IMR-90 (cell line): ENCODE data around the gene PPM1M. TPM values are rescaled to one million over a fixed set of nuclear protein-coding genes. Genes with fewer than 3 reads are reported as not detected.

Source experiments
- ATAC-seq: fragments of 200-7000 bp; cut with Tn5 transposase; 2 replicates; pipeline ENCODE4 v1.9.1; 2020; ENCODE audit warnings: low read depth, mild to moderate bottlenecking, moderate library complexity
- BruUV-seq: library from RNA; stranded (reverse); fragments of 400-500 nt; replicated peaks from 2 replicates; lab custom pipeline; 2021; lab: Mats Ljungman, UMichigan
- CTCF ChIA-PET: fragments of 300-600 bp; formaldehyde crosslinking; extraction: SDS; loops from one replicate; lab custom pipeline; 2021; ENCODE audit warnings: antibody characterized with exemption; lab: Yijun Ruan, JAX
- POLR2A ChIA-PET: fragments of 300-600 bp; sonication (Branson Sonifier 250); formaldehyde crosslinking; loops from one replicate; lab custom pipeline; 2022; ENCODE audit warnings: antibody characterized with exemption; ENCODE audit not compliant: unreplicated experiment; lab: Charles Lee
- DNase-seq: peaks from one replicate; pipeline ENCODE4 v3.0.0; 2013
- H2AFZ ChIP-seq: replicated peaks from 2 replicates; pipeline ENCODE3; 2013; ENCODE audit warnings: low read length, mild to moderate bottlenecking; ENCODE audit not compliant: poor library complexity
- H2AK5ac ChIP-seq: 2 replicates; pipeline ENCODE4 v1.6.1; 2013; ENCODE audit warnings: low read depth, low read length, inconsistent platforms
- H2AK9ac ChIP-seq: replicated peaks from 2 replicates; pipeline ENCODE3; 2013; ENCODE audit warnings: mild to moderate bottlenecking, low read depth, low read length, moderate library complexity; ENCODE audit not compliant: poor library complexity
- H2BK120ac ChIP-seq: 2 replicates; pipeline ENCODE4 v1.6.1; 2013; ENCODE audit warnings: low read depth, low read length, inconsistent platforms
- H2BK15ac ChIP-seq: 3 replicates; pipeline ENCODE4 v1.6.1; 2013; ENCODE audit warnings: low read depth, low read length, inconsistent platforms
- H2BK20ac ChIP-seq: 2 replicates; pipeline ENCODE4 v1.6.1; 2013; ENCODE audit warnings: low read depth, mild to moderate bottlenecking, inconsistent platforms, low read length, moderate library complexity
- H2BK5ac ChIP-seq: 2 replicates; pipeline ENCODE4 v1.6.1; 2013; ENCODE audit warnings: mild to moderate bottlenecking, low read depth, low read length, inconsistent platforms; ENCODE audit not compliant: poor library complexity, severe bottlenecking
- H3K14ac ChIP-seq: replicated peaks from 2 replicates; pipeline ENCODE4 v1.6.1; 2013; ENCODE audit warnings: low read depth, low read length, inconsistent platforms
- H3K18ac ChIP-seq: 2 replicates; pipeline ENCODE4 v1.6.1; 2013; ENCODE audit warnings: low read depth, low read length, control low read depth
- H3K23ac ChIP-seq: 2 replicates; pipeline ENCODE4 v1.6.1; 2013; ENCODE audit warnings: low read depth, low read length, inconsistent platforms
- H3K27ac ChIP-seq: 2 replicates; pipeline ENCODE4 v1.5.1; 2013; ENCODE audit warnings: mild to moderate bottlenecking, control low read depth, low read length; ENCODE audit not compliant: insufficient read depth
- H3K27me3 ChIP-seq: 2 replicates; pipeline ENCODE4 v1.6.1; 2013; ENCODE audit warnings: low read length; ENCODE audit not compliant: control insufficient read depth, insufficient read depth
- H3K36me3 ChIP-seq: 2 replicates; pipeline ENCODE4 v1.6.1; 2013; ENCODE audit warnings: low read length, mixed read lengths; ENCODE audit not compliant: control insufficient read depth, insufficient read depth
- H3K4ac ChIP-seq: 2 replicates; pipeline ENCODE4 v1.6.1; 2013; ENCODE audit warnings: low read depth, low read length, inconsistent platforms
- H3K4me1 ChIP-seq: 2 replicates; pipeline ENCODE4 v1.6.1; 2013; ENCODE audit warnings: low read length, mixed read lengths; ENCODE audit not compliant: control insufficient read depth, insufficient read depth
- H3K4me2 ChIP-seq: 2 replicates; pipeline ENCODE4 v1.6.1; 2013; ENCODE audit warnings: low read depth, mild to moderate bottlenecking, control low read depth, low read length, moderate library complexity
- H3K4me3 ChIP-seq: 2 replicates; pipeline ENCODE4 v1.5.1; 2013; ENCODE audit warnings: low read depth, mild to moderate bottlenecking, control low read depth, low read length, moderate library complexity; ENCODE audit not compliant: insufficient read depth
- H3K56ac ChIP-seq: 2 replicates; pipeline ENCODE4 v1.6.1; 2013; ENCODE audit warnings: low read length, inconsistent platforms; ENCODE audit not compliant: insufficient read depth; ENCODE audit errors: extremely low read depth
- H3K79me1 ChIP-seq, 2 experiments: 2 replicates each; pipeline ENCODE4 v1.6.1; 2013; ENCODE audit warnings: low read length in 2 of 2, inconsistent platforms in 1 of 2, low read depth in 1 of 2
- H3K9ac ChIP-seq: 2 replicates; pipeline ENCODE4 v1.6.1; 2013; ENCODE audit warnings: low read depth, low read length, control low read depth
- H3K9me1 ChIP-seq: 2 replicates; pipeline ENCODE4 v1.6.1; 2013; ENCODE audit warnings: low read length, inconsistent platforms; ENCODE audit not compliant: insufficient read depth
- H3K9me3 ChIP-seq: 2 replicates; pipeline ENCODE4 v1.6.1; 2013; ENCODE audit warnings: low read length; ENCODE audit not compliant: control insufficient read depth, insufficient read depth
- H4K20me1 ChIP-seq: 2 replicates; pipeline ENCODE4 v1.6.1; 2013; ENCODE audit warnings: low read length, inconsistent platforms; ENCODE audit not compliant: insufficient read depth
- H4K5ac ChIP-seq: 2 replicates; pipeline ENCODE4 v1.6.1; 2013; ENCODE audit warnings: mild to moderate bottlenecking, low read depth, low read length, control low read depth
- H4K8ac ChIP-seq, 2 experiments: 2 replicates each; pipeline ENCODE4 v1.6.1; 2013; ENCODE audit warnings: low read depth in 2 of 2, low read length in 2 of 2, control low read depth in 1 of 2, inconsistent platforms in 1 of 2
- H4K91ac ChIP-seq: 2 replicates; pipeline ENCODE4 v1.6.1; 2013; ENCODE audit warnings: low read depth, low read length, inconsistent platforms; ENCODE audit not compliant: insufficient read depth
- CEBPB ChIP-seq: IDR thresholded peaks from 2 replicates; pipeline ENCODE4 v1.6.1; 2012; ENCODE audit warnings: low read depth, low read length, improper control_type of control experiment
- MAZ ChIP-seq: IDR thresholded peaks from 2 replicates; pipeline ENCODE4 v1.6.1; 2012; ENCODE audit warnings: low read depth, mild to moderate bottlenecking, low read length, improper control_type of control experiment, moderate library complexity, borderline replicate concordance
- POLR2A ChIP-seq: IDR thresholded peaks from 2 replicates; pipeline ENCODE4 v1.6.1; 2012; ENCODE audit warnings: mild to moderate bottlenecking, low read depth, low read length
- WGBS, 2 experiments: methylation state at CpG; one replicate each; pipeline versions ENCODE4 v1.1.5 to v1.1.7; 2013; ENCODE audit warnings: missing lambda C conversion rate in 2 of 2; ENCODE audit not compliant: insufficient read length in 1 of 2; ENCODE audit errors: extremely low coverage in 2 of 2; 5-methylcytosine and 5-hydroxymethylcytosine counted together
- dilution Hi-C: fragments of 300-500 bp; cut with HindIII; formaldehyde crosslinking; loops from one replicate; pipeline ENCODE4 v1.14.3; 2018; ENCODE audit warnings: low sequenced_read_pairs; ENCODE audit not compliant: unreplicated experiment
- in situ Hi-C: fragments of 300-500 bp; cut with MboI; formaldehyde crosslinking; loops from 3 replicates; pipeline ENCODE4 v1.14.3; 2019; ENCODE audit warnings: low sequenced_read_pairs, inconsistent platforms, mixed read lengths
- intact Hi-C: fragments of 100-400 bp; cut with micrococcal nuclease; formaldehyde crosslinking; loops from 2 replicates; pipeline ENCODE4 v1.10.0; 2022
- polyA plus RNA-seq, 3 experiments: library from polyadenylated mRNA; depleted of rRNA; stranded (reverse); fragments of >200 nt; gene quantifications; 2 replicates each; pipeline ENCODE4 v1.2.3, GENCODE V29; 2012; ENCODE audit warnings: low replicate concordance in 1 of 3
- total RNA-seq: library from RNA; depleted of rRNA; stranded (reverse); fragments of >200 nt; gene quantifications from 2 replicates; pipeline ENCODE4 v1.2.3, GENCODE V29; 2012

PPM1M gene
- total and polyA plus RNA-seq, 2 of the 4 experiments (the other 2 are of a cell fraction): 12.2 to 18.1 TPM

DNA sequence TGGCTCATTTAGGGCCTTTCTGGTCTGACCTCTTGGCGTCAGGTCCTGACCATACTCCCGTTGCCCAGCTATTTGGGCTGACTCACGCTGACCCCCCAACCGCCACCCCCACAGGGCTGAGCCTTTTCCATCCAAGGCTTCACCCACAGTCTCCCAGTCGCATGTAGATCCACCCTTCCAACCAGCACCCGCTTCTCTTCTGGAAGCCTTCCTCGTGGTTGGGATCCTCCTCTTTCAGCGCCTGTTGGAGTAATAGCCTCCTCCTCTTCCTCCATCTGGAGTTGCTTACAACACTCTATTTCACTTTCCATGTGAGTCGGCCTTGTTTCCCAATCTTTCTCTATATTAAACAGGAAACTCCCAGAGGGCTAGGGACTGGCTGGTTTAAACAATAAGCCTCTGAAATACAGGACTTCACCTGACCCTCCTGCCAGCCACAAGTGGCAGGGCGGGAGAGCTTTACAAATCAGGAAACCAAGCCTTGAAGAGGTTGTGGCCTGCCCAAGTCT is 49.7 kb upstream of the PPM1M start:
- peak overlapping the region; percentile 4; the same call in 1 of the 3 replicates for H2BK15ac ChIP-seq
- dilution Hi-C loops (no loop called here), intact Hi-C loops (loop anchor here (2.0 to 5.0 kb wide), 3 partner anchors 44 to 253 kb away; partner anchors contain the start of genes PARP3, POC1A and RPL29), in situ Hi-C loops (no loop called here)
- peaks cover 5% of the 10 kb centered on the region; the same call in 1 of the 2 replicates for H3K36me3 ChIP-seq
- ChIA-PET CTCF (no interaction called here), POLR2A (no interaction called here)
- H3K9me3 ChIP-seq: no peaks in the 10 kb centered on the region
- no peak for TF ChIP-seq POLR2A
- TF ChIP-seq CEBPB: peak; percentile 68
- TF ChIP-seq MAZ: no peak
- H3K27me3 ChIP-seq: no peaks in the 10 kb centered on the region
- H4K5ac ChIP-seq: peak overlapping the region; percentile 92
- 84% methylated on average over 5 of the region's 10 CpGs; no CpG with 5 or more reads in 1 of the 2 experiments for WGBS, 2 experiments
- peak overlapping the region; percentile 64; the same call in 1 of the 2 replicates for H2BK120ac ChIP-seq
- H3K4ac ChIP-seq: peak overlapping the region; percentile 84
- peaks cover 33% of the 10 kb centered on the region for H3K9me1 ChIP-seq
- H2AK5ac ChIP-seq: peak overlapping the region; percentile 20; the same call in 1 of the 2 replicates
- peak overlapping the region; percentile 6 for H2BK5ac ChIP-seq
- H4K91ac ChIP-seq: no peak overlapping the region
- H3K14ac ChIP-seq: peak overlapping the region; percentile 74
- H3K4me2 ChIP-seq: 0 out of 2 replicates have a peak overlapping the region, but pooled peaks have one; percentile 20
- H3K56ac ChIP-seq: no peak overlapping the region; the same call in 1 of the 2 replicates
- H4K8ac ChIP-seq: peak overlapping the region; percentile 71 to 84; a peak in 3 of 4 replicates
- peaks cover 12 to 34% of the 10 kb centered on the region in 2 experiments for H3K79me1 ChIP-seq
- DNase-seq (peak; percentile 75), ATAC-seq (no peak)
- H3K4me1 ChIP-seq: peaks cover 39% of the 10 kb centered on the region
- peak overlapping the region; percentile 65 for H2AK9ac ChIP-seq
- H3K23ac ChIP-seq: 0 out of 2 replicates have a peak overlapping the region, but pooled peaks have one; percentile 24
- no peak overlapping the region for H3K9ac ChIP-seq
- H3K4me3 ChIP-seq: no peak overlapping the region
- peak overlapping the region; percentile 69 for H2AFZ ChIP-seq
- H4K20me1 ChIP-seq: peaks cover 6% of the 10 kb centered on the region
- BruUV-seq: no TSS peak
- peak overlapping the region; percentile 73 for H3K27ac ChIP-seq
- H3K18ac ChIP-seq: peak overlapping the region; percentile 61
- peak overlapping the region; percentile 58; the same call in 1 of the 2 replicates for H2BK20ac ChIP-seq
